HG03108 (cell line): ENCODE data around the gene IRF7.
"Not testable (repeated sequence)": the region's sequence is repeated elsewhere in the genome, so short reads cannot be mapped to it uniquely, and the experiment has no call there.

Experiments used
- ATAC-seq: cut with Tn5 transposase; IDR thresholded peaks from one replicate; pipeline ENCODE4 v1.9.1; 2021; ENCODE audit warnings: moderate library complexity; ENCODE audit not compliant: unreplicated experiment

Gene IRF7

DNA sequence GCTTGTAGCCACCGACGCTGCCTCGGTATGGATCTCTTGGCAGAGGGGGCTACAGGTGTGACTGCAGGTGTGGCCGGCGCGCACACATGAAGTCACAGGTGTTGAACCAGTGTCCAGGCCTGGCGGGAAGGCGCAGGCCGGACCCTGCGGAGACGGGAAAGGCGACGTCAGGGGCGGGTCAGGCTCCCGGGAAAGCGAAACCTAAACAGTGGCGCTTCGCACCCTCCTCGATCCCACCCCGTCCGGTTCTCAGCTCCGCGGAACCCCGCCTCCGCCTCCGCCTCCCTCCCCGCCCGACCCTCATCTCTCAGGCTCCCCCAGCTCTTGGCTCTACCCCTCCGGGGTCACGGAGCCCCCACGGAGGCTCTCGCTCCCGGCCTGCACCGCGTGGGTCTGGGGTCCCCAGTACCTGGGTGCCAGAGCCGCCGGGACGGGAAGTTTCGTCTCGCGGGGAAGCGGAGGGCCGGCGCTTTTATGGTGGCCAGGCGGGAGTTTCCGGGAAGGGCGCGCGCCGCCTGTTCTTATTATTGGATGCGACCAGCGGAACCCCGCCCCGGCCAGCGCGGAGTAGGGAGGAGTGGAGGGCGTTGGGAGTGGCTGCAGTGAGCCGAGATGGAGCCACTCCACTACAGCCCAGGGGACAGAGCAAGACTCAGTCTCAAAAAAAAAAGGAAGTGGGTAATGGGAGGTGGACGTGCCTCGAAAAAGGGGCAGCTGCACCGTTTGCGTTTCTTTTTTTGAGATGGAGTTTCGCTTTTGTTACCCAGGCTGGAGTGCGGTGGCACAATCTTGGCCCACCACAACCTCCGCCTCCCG, at the start of gene IRF7:
Gene IRF7 (minus strand): TSS at position 447 of the 816 bp plus-strand sequence. CDS start 586 bp downstream, outside the sequence.
- peak; percentile 79 for ATAC-seq

DNA sequence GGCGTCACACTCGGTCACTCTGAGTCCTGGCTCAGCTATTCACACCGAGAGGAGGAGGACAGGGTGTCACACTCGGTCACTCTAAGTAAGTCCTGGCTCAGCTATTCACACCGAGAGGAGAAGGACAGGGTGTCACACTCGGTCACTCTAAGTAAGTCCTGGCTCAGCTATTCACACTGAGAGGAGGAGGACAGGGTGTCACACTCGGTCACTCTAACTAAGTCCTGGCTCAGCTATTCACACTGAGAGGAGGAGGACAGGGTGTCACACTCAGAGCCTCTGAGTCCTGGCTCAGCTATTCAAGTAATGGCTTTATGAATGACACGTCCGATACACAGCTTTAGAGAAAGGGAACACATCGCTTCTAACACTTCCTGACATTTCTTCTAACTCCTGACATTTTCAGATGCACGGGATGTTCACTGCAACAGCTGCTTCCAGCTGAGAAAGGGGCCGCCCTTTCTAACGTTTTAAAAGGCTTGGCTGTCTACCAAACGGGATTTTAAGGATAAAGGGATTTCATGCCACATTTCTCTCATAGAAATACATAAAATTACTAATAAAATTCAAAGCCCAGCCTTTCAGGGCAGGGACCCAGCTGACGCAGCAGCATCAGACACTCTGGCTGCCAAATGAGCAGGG, 49.4 kb upstream of the IRF7 start:
- ATAC-seq, result no peak

DNA sequence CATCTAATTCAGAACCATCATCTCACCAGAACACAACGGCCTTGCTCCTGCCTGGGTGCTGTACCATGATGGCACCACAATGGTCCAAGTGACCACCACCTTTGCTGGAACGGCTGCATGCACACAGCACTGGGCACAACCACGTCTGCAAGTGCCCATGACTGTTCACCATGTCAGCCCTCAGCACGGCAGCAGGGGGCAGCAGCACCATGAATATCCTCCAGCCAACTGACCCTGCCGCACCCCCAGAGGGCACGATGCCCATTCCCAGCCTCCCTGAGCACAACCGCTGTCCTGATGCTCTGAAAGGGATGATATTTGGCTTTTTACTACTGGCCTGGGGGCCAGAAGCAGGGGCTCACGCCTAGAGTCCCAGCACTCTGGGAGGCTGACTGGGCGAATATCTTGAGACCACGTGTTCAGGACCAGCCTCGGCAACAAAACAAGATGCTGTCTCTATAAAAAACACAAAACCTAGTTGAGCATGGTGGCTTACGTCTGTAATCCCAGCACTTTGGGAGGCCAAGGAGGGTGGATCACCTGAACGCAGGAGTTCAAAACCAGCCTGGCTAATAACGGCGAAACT, 47.0 kb upstream of the IRF7 start:
- no peak for ATAC-seq

DNA sequence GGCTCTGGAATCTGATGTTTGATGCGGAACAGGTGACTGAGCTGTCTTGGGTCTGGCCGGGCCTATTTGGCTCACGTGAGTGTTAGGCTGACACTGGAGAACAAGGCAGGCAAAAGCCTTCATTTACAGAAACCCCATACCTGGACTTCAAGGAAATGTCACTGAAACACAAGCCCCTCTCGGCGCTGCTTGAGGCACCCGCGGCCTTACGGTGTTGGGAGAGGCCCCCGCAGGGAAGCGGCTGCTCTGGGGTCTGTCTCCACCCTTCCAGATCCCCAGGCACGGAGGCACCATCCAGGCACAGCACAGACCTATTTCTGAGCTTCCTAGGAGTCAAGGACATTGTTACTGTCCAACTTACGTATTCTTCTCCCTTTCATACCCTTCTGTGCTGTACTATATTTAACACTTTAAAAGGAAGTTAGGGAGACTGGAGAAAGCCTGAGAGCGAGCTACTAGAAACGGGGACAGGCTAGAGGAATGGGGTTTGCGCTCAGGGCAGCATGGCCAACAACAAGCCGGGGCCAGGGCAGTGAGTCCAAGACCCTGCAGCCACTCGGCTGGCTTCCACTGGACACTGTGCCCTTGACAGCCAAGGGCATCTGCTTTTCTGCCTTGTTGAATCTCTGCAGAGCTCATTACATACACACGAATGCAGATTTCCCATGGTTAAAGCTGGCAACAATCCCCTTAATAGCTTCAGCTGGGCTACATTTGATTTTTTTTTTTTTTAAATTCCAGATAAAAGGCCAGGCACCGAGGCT, 45.1 kb upstream of the IRF7 start:
- no peak for ATAC-seq

DNA sequence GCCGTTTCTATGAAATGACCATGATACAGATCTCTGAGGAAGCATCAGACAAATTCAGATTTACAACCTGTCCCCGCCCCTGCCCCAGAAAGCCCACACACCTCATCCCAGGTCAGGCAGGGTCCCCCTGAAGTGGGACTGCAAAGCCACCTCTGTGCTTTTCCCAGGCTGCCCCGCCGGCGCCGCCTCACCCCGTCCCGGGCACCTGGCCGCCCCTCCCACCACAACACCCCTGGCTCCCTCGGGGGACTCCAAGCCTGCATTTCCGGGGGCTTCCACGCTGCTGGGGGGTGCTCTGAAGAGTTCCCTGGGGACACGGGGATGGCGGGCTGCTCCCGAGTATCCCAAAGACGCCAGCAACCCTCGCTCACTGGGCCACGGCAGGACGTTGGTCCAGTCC, 44.5 kb upstream of the IRF7 start:
- ATAC-seq, result no peak

DNA sequence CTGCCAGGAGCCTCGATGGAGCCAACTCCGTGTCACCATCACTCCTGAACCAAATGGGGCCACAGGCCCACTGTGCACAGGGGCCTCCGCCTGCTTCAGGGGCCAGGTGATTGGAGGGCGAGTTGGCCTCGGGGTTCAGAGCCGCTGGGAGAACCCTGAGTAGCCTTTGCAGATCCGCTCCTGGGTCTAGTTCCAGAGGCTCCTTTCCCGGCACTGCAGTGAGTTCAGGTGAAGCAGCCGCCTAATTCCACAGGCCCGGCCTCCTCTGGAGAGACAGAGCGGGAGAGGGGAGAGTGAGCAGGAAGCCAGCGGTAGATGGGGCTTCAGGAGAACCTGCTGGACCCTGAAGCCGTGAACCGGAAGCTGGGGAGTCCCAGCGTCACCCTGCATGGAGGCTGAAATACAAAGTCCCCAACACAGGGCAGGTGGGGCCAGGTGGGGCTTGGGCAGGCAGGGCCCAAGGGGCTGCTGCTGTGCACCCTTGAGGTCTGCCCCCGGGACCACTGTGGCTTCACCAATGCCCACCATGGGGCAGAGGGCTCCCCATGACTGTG, 43.9 kb upstream of the IRF7 start:
- ATAC-seq, result no peak

DNA sequence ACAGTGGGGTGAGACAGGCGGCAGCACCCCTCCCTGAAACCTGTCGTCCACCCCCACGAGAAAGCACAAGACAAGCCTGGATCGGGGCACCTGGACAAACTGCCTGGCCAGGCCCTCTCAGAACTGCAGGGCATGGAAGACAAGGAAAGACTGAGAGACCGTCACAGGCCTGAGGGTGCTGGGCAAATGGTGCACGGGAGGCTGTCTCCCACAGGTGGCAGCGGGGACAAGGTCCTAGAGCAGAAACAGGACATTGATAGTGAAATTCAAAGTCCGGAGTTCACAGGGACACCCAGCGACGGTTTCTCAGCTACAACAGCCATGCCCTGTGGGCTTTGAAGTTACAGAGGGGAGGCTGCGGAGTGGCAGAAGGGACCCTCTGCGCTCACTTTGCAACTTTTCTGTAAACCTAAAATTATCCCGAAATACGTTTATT, 42.0 kb upstream of the IRF7 start:
- ATAC-seq, result no peak

DNA sequence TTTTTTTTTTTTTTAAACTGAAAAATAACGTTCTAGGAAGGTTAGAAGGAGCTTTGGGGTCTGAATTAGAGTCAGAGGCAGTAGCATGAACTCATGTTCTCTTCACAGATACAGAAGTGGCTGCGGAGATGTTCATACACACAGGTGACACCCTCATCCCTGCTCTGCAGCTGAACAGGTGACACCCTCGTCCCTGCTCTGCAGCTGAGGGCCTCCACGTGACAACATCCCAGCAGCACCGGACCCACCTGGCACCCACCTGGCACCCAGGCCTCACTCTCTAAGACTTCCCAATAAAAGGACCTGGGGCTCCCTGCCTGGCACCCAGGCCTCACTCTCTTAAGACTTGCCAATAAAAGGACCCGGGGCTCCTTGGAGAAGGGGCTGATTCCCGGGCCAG, 41.1 kb upstream of the IRF7 start:
- ATAC-seq, result no peak

DNA sequence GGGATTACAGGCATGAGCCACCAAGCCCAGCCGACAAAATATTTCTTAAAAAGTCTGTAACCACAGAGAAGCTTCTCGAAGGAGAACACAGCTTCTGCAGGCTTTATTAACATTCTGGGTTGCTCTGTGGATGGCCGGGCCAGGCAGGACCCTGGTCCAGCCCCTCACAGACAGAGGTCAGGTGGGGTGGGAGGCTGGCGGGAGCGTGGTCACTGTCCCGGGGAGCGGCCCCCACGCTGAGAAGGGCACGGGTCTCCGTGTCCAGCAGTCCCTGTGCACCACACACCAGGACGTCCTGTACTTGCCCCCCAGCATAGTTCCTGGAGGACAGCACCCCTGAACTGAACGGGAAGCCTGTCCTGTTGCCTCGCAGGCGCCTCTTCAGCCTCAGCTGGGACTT, 40.7 kb upstream of the IRF7 start:
- ATAC-seq, result no peak

DNA sequence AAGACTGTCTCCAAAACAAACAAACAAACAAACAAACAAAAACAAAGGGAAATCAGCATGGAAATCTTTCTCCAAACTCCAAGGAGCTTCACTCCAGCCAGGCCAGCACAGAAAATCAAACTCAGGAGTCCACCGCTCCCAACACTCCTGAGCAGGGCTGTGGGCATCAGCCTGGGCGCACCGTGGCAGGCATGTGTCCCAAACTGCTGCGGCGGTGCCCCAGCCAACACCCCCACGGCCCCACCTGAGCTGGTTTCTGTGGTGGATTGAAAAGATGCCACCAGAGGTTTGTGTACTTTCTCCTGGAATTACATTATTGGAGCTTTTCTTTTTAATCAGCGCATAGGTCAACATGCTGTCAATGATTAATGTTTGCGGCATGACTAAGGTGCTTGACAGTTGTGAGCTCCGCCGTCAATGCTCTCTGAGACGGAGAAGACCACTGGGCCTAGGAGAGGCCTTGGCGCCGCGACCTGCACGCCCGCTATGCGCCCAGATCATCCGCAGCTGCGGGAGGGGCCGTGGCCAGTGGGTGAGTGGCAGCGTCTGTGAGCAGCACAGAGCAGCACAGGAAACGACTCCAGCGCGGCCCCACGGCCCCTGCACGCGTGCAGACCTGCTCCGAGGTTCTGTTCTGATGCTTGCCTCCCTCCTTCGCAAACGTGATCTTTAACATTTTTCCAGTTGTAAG, 39.4 kb upstream of the IRF7 start:
- no peak for ATAC-seq

DNA sequence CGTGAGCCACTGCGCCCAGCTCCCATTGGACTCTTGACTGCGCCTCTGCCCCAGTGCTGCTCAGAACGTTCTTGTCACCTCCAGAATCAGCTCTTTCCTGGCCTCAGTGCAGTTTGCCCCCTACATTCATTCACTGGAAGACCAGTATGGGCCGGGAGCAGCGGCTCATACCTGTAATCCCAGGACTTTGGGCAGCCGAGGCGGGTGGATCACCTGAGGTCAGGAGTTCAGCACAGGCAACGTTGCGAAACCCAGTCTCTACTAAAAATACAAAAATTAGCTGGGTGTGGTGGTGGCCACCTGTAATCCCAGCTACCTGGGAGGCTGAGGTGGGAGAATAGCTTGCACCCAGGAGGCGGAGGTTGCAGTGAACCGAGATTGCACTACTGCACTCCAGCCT, 38.7 kb upstream of the IRF7 start:
- ATAC-seq, result not testable (repeated sequence)

DNA sequence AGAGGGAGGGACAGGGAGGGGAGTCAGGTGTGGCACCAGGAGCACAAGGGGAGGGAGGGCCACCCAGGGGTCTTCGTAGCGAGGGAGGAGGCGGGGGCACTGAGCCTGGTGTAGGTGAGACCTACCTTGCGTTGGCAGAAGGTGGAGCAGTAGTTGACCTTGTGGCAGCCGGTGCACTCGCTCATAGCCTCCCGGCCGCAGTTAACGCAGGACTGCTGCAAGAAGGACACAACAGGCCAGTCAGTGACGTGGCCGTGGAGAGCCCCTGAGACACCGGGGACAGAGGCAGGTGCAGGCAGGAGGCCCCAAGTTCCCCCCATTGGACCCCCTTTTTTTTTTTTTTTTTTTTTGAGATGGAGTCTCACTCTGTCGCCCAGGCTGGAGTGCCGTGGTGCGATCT, 38.1 kb upstream of the IRF7 start:
- ATAC-seq, result no peak

DNA sequence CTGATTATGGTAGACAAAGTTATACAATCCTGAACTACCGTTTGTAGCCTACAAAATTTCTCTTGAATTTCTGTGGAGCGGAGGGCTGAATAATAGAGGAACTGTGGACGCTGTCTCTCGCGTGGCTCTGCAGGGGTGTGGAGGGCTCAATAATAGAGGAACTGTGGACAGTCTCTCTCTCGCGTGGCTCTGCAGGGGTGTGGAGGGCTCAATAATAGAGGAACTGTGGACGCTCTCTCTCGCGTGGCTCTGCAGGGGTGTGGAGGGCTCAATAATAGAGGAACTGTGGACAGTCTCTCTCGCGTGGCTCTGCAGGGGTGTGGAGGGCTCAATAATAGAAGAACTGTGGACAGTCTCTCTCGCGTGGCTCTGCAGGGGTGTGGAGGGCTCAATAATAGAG, 37.4 kb upstream of the IRF7 start:
- ATAC-seq, result not testable (repeated sequence)

DNA sequence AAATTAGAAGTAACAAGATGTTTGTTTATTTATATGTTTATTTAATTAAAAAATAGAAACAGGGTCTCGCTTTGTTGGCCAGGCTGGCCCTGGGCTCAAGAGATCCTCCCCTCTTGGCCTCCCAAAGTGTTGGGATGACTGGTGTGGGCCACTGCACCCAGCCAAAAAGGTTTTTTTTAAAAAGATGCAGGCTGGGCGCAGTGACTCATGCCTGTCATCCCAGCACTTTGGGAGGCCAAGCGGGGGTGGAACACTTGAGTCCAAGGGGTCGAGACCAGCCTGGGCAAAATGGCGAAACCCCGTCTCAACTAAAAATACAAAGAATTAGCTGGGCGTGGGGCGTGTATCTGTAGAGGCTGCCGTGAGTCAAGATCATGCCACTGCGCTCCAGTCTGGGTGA, 34.7 kb upstream of the IRF7 start:
- no peak for ATAC-seq

DNA sequence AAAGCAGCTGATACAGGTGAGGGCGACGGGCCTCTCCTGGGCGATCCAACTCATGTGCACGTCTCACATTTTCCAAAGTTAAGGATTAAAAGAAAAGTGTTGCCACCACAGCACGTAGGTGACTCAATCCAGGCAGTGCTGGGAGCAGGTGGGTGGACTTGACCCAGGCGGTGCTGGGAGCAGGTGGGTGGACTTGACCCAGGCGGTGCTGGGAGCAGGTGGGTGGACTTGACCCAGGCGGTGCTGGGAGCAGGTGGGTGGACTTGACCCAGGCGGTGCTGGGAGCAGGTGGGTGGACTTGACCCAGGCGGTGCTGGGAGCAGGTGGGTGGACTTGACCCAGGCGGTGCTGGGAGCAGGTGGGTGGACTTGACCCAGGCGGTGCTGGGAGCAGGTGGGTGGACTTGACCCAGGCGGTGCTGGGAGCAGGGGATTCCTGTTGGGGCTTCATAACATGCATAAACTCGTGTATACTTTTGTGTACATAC, 32.0 kb upstream of the IRF7 start:
- ATAC-seq, result not testable (repeated sequence)

DNA sequence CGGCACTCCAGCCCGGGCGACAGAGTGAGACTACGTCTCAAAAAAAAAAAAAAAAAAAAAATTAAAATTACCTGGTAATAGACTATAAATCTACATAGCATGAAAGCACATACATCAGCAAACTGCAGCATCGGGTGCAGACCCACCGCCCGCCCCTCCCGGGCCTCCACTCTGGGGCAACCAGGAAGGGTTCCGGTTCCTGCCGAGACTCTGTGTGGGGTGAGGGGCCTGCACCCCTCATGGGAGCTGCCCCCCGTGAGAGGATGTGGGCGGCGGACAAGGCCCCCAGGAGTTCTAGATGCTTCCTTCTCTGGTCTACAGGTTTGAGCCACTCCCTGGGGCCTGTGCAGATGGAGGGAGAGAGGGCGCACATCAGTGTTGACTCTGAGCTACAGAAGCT, 30.5 kb upstream of the IRF7 start:
- ATAC-seq, result no peak

DNA sequence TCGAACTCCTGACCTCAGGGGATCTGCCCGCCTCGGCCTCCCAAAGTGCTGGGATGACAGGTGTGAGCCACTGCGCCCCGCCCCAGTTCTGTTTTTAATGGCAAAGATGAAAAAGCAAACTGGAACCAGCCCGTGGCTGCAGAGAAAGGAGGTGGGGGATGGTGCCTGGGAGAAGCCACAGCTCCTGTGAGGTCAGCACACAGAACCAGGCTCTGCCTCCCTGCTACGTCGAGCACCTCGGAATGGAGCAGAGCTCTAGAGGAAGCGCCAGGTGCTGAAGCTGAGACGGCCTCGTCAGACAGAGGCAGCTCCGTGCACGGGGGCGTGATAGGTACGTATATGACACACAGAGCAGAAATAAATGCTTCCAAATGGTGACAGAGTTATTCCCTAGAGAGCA, 29.8 kb upstream of the IRF7 start:
- no peak for ATAC-seq

DNA sequence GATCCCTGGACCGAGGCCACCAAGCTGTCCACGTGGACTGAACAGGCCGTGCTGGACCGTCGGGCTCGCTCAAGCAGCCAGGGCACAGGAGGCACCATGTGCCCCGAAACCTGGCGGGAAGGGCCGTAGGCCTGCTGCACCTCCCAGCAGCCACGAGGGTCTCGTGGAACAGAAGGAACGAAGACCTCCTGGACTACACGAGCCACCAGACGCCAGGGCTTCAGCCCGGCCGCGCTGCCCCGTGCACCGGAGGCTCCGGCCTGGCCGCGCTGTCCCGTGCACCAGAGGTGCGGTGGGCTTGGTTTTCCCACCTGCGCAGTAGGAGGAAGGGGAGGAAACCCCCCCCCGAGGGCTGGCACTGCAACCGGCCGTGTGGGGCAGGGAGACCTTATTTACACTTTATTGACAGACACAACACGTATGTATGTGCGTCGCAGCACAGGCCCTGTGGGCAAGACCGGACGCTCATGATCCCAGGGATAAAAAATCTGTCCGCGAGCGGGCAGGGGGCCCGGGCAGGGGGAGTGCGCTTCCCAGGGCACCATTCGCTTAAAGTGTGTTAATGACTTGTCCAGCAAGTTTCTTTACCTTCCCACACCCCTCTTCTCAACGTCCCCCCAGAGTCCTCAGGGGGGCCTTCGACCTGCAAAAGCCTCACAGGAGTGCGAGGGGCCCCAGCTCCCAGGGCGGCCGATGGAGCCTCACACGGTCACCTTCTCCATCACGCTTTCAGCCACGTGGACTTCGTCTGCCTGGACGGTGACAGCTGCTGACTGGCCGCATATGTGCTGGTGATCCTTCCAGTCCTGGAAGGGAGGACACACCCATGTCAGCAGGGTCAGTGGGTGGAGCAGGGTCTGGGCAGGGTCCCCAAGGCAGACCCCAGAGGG, 28.3 kb upstream of the IRF7 start:
- ATAC-seq, result no peak

DNA sequence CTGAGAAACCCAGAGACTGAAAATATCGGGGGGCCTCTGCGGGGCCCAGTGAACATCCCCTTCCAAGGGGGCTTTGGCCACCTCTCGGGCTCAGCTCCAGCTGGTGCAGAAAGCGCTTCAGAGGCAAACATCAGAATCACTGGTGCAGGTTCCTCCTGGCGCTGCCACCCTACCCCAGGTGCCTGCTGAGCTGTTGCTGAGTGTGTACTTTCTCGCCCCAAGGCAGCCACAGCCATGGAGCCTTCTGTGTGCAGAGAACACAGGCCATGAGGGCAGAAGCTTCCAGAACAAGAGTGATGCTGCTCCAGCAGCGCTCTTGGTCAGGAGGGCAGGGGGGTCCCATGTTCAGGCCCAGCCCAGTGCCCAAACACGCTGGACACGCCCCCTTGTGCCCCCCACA, 27.6 kb upstream of the IRF7 start:
- no peak for ATAC-seq
